Cardiac muscle cell (in vitro differentiated cells and primary cell): ENCODE results near the gene PTGER4. TPM values are rescaled to one million over a fixed set of nuclear protein-coding genes. Genes with fewer than 3 reads are reported as not detected.

Experiments used
- DNase-seq, 2 donors: peaks; one replicate each; pipeline versions ENCODE4 v3.0.0 to v3.0.0-alpha.2; 2010 to 2017; ENCODE audit warnings: low read depth in 1 of 2, low spot score in 1 of 2
- H3K27ac ChIP-seq: fragments of 200-600 bp; sonication (generic); 2 replicates; pipeline ENCODE4 v1.5.1; 2016
- H3K27me3 ChIP-seq: fragments of 200-600 bp; sonication (generic); 2 replicates; pipeline ENCODE4 v1.6.0; 2016; ENCODE audit warnings: control low read depth
- H3K36me3 ChIP-seq: fragments of 200-600 bp; sonication (generic); 2 replicates; pipeline ENCODE4 v1.5.1; 2016; ENCODE audit warnings: control low read depth
- H3K4me1 ChIP-seq: fragments of 200-600 bp; sonication (generic); 2 replicates; pipeline ENCODE4 v1.8.1; 2017; ENCODE audit warnings: low read depth, mild to moderate bottlenecking, mixed run types
- H3K4me3 ChIP-seq: fragments of 200-600 bp; sonication (generic); 2 replicates; pipeline ENCODE4 v1.5.1; 2016; ENCODE audit warnings: mild to moderate bottlenecking
- H3K9me3 ChIP-seq: fragments of 200-600 bp; sonication (generic); 2 replicates; pipeline ENCODE4 v1.5.1; 2017; ENCODE audit warnings: low read depth, mild to moderate bottlenecking, control low read depth
- polyA plus RNA-seq: library from polyadenylated mRNA; unstranded; fragments of >200 nt; fragmentation: Nextera tagmentation; extraction: Ambion mirVana; gene quantifications from 2 replicates; pipeline ENCODE4 v1.2.1, GENCODE V29; 2016
- total RNA-seq: library from RNA; depleted of rRNA; stranded (reverse); fragments of >200 nt; gene quantifications from 2 replicates; pipeline ENCODE4 v1.2.3, GENCODE V29; 2016
- TF ChIP-seq, protein P1 (sequence below): IDR thresholded peaks from 2 replicates; pipeline ENCODE4 v1.5.1; 2012; ENCODE audit warnings: low read depth, mild to moderate bottlenecking, low read length

PTGER4 gene
- total and polyA plus RNA-seq, 2 experiments from 2014 or later, result 0.28 to 0.42 TPM

GRCh38 chr5:40646266-40646665, 33.4 kb upstream of the PTGER4 start:
- H3K4me3 ChIP-seq, result no peak overlapping the region
- no peak overlapping the region for H3K27ac ChIP-seq
- H3K4me1 ChIP-seq, result no peaks in the 10 kb centered on the region
- no peaks in the 10 kb centered on the region for H3K27me3 ChIP-seq
- no peaks in the 10 kb centered on the region for H3K36me3 ChIP-seq
- DNase-seq, result no peak
- H3K9me3 ChIP-seq, result no peaks in the 10 kb centered on the region
- TF ChIP-seq, protein P1, sequence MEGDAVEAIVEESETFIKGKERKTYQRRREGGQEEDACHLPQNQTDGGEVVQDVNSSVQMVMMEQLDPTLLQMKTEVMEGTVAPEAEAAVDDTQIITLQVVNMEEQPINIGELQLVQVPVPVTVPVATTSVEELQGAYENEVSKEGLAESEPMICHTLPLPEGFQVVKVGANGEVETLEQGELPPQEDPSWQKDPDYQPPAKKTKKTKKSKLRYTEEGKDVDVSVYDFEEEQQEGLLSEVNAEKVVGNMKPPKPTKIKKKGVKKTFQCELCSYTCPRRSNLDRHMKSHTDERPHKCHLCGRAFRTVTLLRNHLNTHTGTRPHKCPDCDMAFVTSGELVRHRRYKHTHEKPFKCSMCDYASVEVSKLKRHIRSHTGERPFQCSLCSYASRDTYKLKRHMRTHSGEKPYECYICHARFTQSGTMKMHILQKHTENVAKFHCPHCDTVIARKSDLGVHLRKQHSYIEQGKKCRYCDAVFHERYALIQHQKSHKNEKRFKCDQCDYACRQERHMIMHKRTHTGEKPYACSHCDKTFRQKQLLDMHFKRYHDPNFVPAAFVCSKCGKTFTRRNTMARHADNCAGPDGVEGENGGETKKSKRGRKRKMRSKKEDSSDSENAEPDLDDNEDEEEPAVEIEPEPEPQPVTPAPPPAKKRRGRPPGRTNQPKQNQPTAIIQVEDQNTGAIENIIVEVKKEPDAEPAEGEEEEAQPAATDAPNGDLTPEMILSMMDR, result no peak

DNA sequence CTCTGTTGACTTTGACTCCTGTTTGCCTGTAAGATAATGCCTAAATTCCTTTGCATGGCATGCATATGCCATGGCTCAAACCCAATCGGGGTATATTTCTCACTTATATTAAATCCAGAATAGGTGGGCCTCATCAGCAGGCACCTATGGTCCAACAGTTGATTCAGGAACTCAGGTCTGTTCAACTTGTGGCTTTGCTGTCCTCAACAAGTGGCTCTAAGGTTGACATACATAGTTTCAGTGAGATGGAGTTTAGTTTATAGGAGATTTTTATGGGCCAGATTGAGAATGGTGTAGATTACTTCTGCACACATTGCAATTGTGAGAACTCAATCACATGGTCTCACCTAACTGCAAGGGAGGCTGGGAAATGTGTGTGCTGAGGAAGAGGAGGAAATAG, 31.6 kb upstream of the PTGER4 start:
- TF ChIP-seq, protein P1, result no peak
- Histone ChIP-seq H3K4me1 (no peaks in the 10 kb centered on the region), H3K27ac (no peak overlapping the region), H3K27me3 (no peaks in the 10 kb centered on the region), H3K9me3 (no peaks in the 10 kb centered on the region), H3K36me3 (no peaks in the 10 kb centered on the region), H3K4me3 (no peak overlapping the region)
- DNase-seq, result no peak

- Histone ChIP-seq H3K4me3 (no peak overlapping the region), H3K36me3 (no peaks in the 10 kb centered on the region), H3K4me1 (no peaks in the 10 kb centered on the region), H3K27me3 (no peaks in the 10 kb centered on the region), H3K9me3 (no peaks in the 10 kb centered on the region), H3K27ac (no peak overlapping the region)
- TF ChIP-seq, protein P1, result no peak
- DNase-seq, result no peak
These were observed 30.2 kb upstream of the PTGER4 start for GRCh38 chr5:40649463-40650030.

DNA sequence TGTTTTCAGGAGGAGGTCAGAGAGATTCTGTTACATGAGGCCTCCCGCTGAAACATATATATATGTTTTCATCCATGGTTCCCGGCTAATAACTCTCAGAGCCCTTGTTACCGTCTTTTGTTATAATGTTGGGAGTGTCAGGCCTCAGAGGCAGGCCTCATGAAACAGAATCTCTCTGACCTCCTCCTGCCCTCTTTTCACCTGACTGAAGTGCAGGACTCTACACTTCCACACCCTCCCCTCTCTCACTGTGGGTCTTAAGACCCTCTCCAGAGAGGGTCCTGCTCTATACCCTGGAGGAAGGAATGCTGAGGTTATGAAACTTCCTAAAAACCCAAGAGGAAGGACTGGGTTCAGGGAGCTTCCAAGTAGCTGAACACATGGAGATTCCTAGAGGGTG, 28.5 kb upstream of the PTGER4 start:
- TF ChIP-seq, protein P1, result no peak
- H3K4me3 ChIP-seq, result no peak overlapping the region
- H3K27me3 ChIP-seq, result no peaks in the 10 kb centered on the region
- H3K36me3 ChIP-seq, result no peaks in the 10 kb centered on the region
- H3K4me1 ChIP-seq, result no peaks in the 10 kb centered on the region
- DNase-seq, result no peak
- H3K9me3 ChIP-seq, result no peaks in the 10 kb centered on the region
- H3K27ac ChIP-seq, result no peak overlapping the region

DNA sequence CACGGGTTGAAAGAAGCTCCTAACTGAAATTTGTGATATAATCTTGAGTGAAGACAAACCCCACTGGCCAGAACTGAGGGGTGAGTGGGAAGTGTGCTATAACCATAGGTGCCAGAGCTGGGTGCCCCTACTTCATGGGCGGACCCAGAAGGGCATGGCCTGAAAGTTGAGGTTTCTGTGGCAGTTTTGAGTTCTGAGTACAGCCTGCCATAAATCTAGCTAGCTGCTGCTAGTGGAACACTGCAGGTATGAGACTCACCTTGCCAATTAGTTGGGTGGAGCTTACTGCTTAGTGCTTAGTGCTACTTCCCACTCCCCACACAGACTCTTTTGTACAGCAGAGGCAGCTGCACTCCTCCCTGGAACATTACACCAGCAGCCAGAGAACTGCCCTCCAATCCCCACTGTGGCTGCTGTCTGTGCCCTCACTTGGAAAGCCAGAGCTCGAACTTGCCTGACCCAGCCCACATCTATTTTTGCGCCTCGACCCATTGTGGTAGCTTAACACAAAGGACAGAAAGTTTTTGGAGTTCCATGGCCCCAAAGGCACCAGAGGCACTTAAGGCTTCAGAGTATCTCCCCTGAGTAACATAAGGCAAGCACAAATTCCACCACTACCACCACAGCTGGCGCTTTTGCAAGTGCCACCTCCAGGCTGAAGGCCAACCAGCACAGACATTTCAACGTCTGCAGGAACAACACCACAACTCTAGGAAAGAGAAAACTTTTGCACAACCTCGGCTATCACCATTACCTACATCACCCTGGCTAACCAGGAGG, 27.1 kb upstream of the PTGER4 start:
- no peaks in the 10 kb centered on the region for H3K4me1 ChIP-seq
- no peak for DNase-seq
- H3K27me3 ChIP-seq, result no peaks in the 10 kb centered on the region
- TF ChIP-seq, protein P1, result no peak
- H3K4me3 ChIP-seq, result no peak overlapping the region
- H3K9me3 ChIP-seq, result no peaks in the 10 kb centered on the region
- H3K36me3 ChIP-seq, result no peaks in the 10 kb centered on the region
- no peak overlapping the region for H3K27ac ChIP-seq
